ENCODE data around the gene TFIP11. TPM values are rescaled to one million over a fixed set of nuclear protein-coding genes. Genes with fewer than 3 reads are reported as not detected.
"Not testable (repeated sequence)": the region's sequence is repeated elsewhere in the genome, so short reads cannot be mapped to it uniquely, and the experiment has no call there.

TFIP11 gene
- total RNA-seq, 1 experiment from 2014 or later = 23.4 TPM

- H3K4me3 ChIP-seq = no peak overlapping the region
- H3K4me1 ChIP-seq = peaks cover 5% of the 10 kb centered on the region; the same call in 1 of the 2 replicates
- no peak overlapping the region for H3K27ac ChIP-seq
- no peak for DNase-seq
- H3K27me3 ChIP-seq = no peaks in the 10 kb centered on the region
- no peaks in the 10 kb centered on the region for H3K36me3 ChIP-seq
- H3K9me3 ChIP-seq (replicated peaks) = no peaks in the 10 kb centered on the region
Measured at GRCh38 chr22:26529345-26529744, 17.1 kb upstream of the TFIP11 start.

- not testable (repeated sequence) for DNase-seq; H3K4me3 ChIP-seq; H3K9me3 ChIP-seq (replicated peaks); H3K4me1 ChIP-seq; H3K36me3 ChIP-seq; H3K27me3 ChIP-seq; H3K27ac ChIP-seq
Measured at GRCh38 chr22:26528518-26528917, 16.2 kb upstream of the TFIP11 start.

GRCh38 chr22:26527574-26528465, 15.5 kb upstream of the TFIP11 start:
- Histone ChIP-seq H3K36me3 (no peaks in the 10 kb centered on the region), H3K9me3 (replicated peaks) (no peaks in the 10 kb centered on the region)

GRCh38 chr22:26527167-26527566, 14.9 kb upstream of the TFIP11 start:
- Histone ChIP-seq H3K27me3 (no peaks in the 10 kb centered on the region), H3K4me1 (peaks cover 5% of the 10 kb centered on the region; the same call in 1 of the 2 replicates), H3K9me3 (replicated peaks) (no peaks in the 10 kb centered on the region), H3K4me3 (no peak overlapping the region), H3K36me3 (no peaks in the 10 kb centered on the region), H3K27ac (no peak overlapping the region)
- DNase-seq = no peak

More at GRCh38 chr22:26527574-26528465, 15.5 kb upstream of the TFIP11 start:
- Histone ChIP-seq H3K4me1 (peaks cover 5% of the 10 kb centered on the region; the same call in 1 of the 2 replicates), H3K27ac (no peak overlapping the region), H3K4me3 (no peak overlapping the region), H3K27me3 (no peaks in the 10 kb centered on the region)
- DNase-seq = peak; percentile 29 to 39

GRCh38 chr22:26525946-26526564, 13.8 kb upstream of the TFIP11 start:
- Histone ChIP-seq H3K4me1 (peaks cover 5% of the 10 kb centered on the region; the same call in 1 of the 2 replicates), H3K9me3 (replicated peaks) (no peaks in the 10 kb centered on the region), H3K36me3 (no peaks in the 10 kb centered on the region), H3K4me3 (no peak overlapping the region), H3K27me3 (no peaks in the 10 kb centered on the region), H3K27ac (no peak overlapping the region)
- no peak for DNase-seq

GRCh38 chr22:26524870-26525269, 12.6 kb upstream of the TFIP11 start:
- Histone ChIP-seq H3K9me3 (replicated peaks) (no peaks in the 10 kb centered on the region), H3K27me3 (no peaks in the 10 kb centered on the region), H3K4me3 (no peak overlapping the region), H3K27ac (no peak overlapping the region), H3K4me1 (peaks cover 5% of the 10 kb centered on the region; the same call in 1 of the 2 replicates), H3K36me3 (no peaks in the 10 kb centered on the region)
- DNase-seq = no peak

- H3K36me3 ChIP-seq = no peaks in the 10 kb centered on the region
- H3K4me1 ChIP-seq = peaks cover under 1% of the 10 kb centered on the region; the same call in 1 of the 2 replicates
- no peaks in the 10 kb centered on the region for H3K27me3 ChIP-seq
- H3K4me3 ChIP-seq = no peak overlapping the region
- H3K27ac ChIP-seq = no peak overlapping the region
- DNase-seq = no peak
- no peaks in the 10 kb centered on the region for H3K9me3 ChIP-seq (replicated peaks)
Measured at GRCh38 chr22:26522592-26522991, 10.3 kb upstream of the TFIP11 start.

- H3K36me3 ChIP-seq = no peaks in the 10 kb centered on the region
- no peaks in the 10 kb centered on the region for H3K9me3 ChIP-seq (replicated peaks)
- no peaks in the 10 kb centered on the region for H3K4me1 ChIP-seq
- H3K27me3 ChIP-seq = no peaks in the 10 kb centered on the region
- H3K27ac ChIP-seq = no peak overlapping the region
- DNase-seq = no peak
- no peak overlapping the region for H3K4me3 ChIP-seq
Measured at GRCh38 chr22:26522012-26522411, 9.7 kb upstream of the TFIP11 start.

GRCh38 chr22:26517429-26517828, 5.2 kb upstream of the TFIP11 start:
- no peak for DNase-seq
- no peak overlapping the region for H3K27ac ChIP-seq
- H3K4me1 ChIP-seq = no peaks in the 10 kb centered on the region
- no peaks in the 10 kb centered on the region for H3K9me3 ChIP-seq (replicated peaks)
- H3K4me3 ChIP-seq = no peak overlapping the region
- no peaks in the 10 kb centered on the region for H3K36me3 ChIP-seq
- H3K27me3 ChIP-seq = no peaks in the 10 kb centered on the region

- H3K27me3 ChIP-seq = no peaks in the 10 kb centered on the region
- H3K36me3 ChIP-seq = no peaks in the 10 kb centered on the region
- no peaks in the 10 kb centered on the region for H3K4me1 ChIP-seq
- H3K4me3 ChIP-seq = no peak overlapping the region
- no peak for DNase-seq
- H3K27ac ChIP-seq = no peak overlapping the region
- no peaks in the 10 kb centered on the region for H3K9me3 ChIP-seq (replicated peaks)
Measured at GRCh38 chr22:26516503-26516902, 4.2 kb upstream of the TFIP11 start.

GRCh38 chr22:26515931-26516330, 3.7 kb upstream of the TFIP11 start:
- Histone ChIP-seq H3K27me3 (no peaks in the 10 kb centered on the region), H3K36me3 (no peaks in the 10 kb centered on the region), H3K4me1 (no peaks in the 10 kb centered on the region), H3K9me3 (replicated peaks) (no peaks in the 10 kb centered on the region), H3K4me3 (no peak overlapping the region), H3K27ac (no peak overlapping the region)
- no peak for DNase-seq

- Histone ChIP-seq H3K27ac (no peak overlapping the region), H3K36me3 (no peaks in the 10 kb centered on the region), H3K27me3 (no peaks in the 10 kb centered on the region), H3K4me1 (no peaks in the 10 kb centered on the region), H3K4me3 (no peak overlapping the region), H3K9me3 (replicated peaks) (no peaks in the 10 kb centered on the region)
- DNase-seq = no peak
Measured at GRCh38 chr22:26514419-26515161, 2.3 kb upstream of the TFIP11 start.

GRCh38 chr22:26513838-26514237, 1.6 kb upstream of the TFIP11 start:
- Histone ChIP-seq H3K27ac (no peak overlapping the region), H3K4me1 (no peaks in the 10 kb centered on the region), H3K27me3 (no peaks in the 10 kb centered on the region), H3K4me3 (no peak overlapping the region), H3K36me3 (peaks cover 6% of the 10 kb centered on the region; the same call in 1 of the 2 replicates), H3K9me3 (replicated peaks) (no peaks in the 10 kb centered on the region)
- DNase-seq = no peak

- H3K36me3 ChIP-seq = peaks cover 43% of the 10 kb centered on the region
- H3K27ac ChIP-seq = no peak overlapping the region
- DNase-seq = no peak
- H3K27me3 ChIP-seq = no peaks in the 10 kb centered on the region
- H3K4me1 ChIP-seq = peaks cover 3% of the 10 kb centered on the region; the same call in 1 of the 2 replicates
- H3K4me3 ChIP-seq = no peak overlapping the region
- no peaks in the 10 kb centered on the region for H3K9me3 ChIP-seq (replicated peaks)
Measured at GRCh38 chr22:26508148-26508547, 4.1 kb downstream of the TFIP11 start.

GRCh38 chr22:26503758-26504157, 8.5 kb downstream of the TFIP11 start:
- DNase-seq = no peak
- Histone ChIP-seq H3K36me3 (peaks cover 74% of the 10 kb centered on the region), H3K4me3 (no peak overlapping the region), H3K27me3 (no peaks in the 10 kb centered on the region), H3K9me3 (replicated peaks) (no peaks in the 10 kb centered on the region), H3K4me1 (peaks cover 3% of the 10 kb centered on the region; the same call in 1 of the 2 replicates), H3K27ac (no peak overlapping the region)
